ENCODE results near the gene MR1.
"Not testable (repeated sequence)": the region's sequence is repeated elsewhere in the genome, so short reads cannot be mapped to it uniquely, and the experiment has no call there.

Gene MR1

GRCh38 chr1:181018901-181019681 is 14.7 kb upstream of the MR1 start:
- peak overlapping the region; percentile 62 for H3K4me3 Mint-ChIP-seq
- H3K27ac Mint-ChIP-seq: peak overlapping the region; percentile 68
- no peaks in the 10 kb centered on the region for H3K9me3 Mint-ChIP-seq
- no peaks in the 10 kb centered on the region for H3K27me3 Mint-ChIP-seq
- H3K4me1 Mint-ChIP-seq (ENCODE audit: low read depth): peaks cover 41% of the 10 kb centered on the region
- peaks cover 26% of the 10 kb centered on the region for H3K36me3 Mint-ChIP-seq (ENCODE audit: low read depth)

GRCh38 chr1:181021159-181021558 is 12.6 kb upstream of the MR1 start:
- Mint-ChIP-seq H3K4me1 (ENCODE audit: low read depth) (peaks cover 41% of the 10 kb centered on the region), H3K27me3 (no peaks in the 10 kb centered on the region), H3K36me3 (ENCODE audit: low read depth) (peaks cover 26% of the 10 kb centered on the region), H3K9me3 (no peaks in the 10 kb centered on the region), H3K4me3 (peak overlapping the region; percentile 85), H3K27ac (peak overlapping the region; percentile 96)

- peak overlapping the region; percentile 96 for H3K27ac Mint-ChIP-seq
- peaks cover 26% of the 10 kb centered on the region for H3K36me3 Mint-ChIP-seq (ENCODE audit: low read depth)
- H3K4me3 Mint-ChIP-seq: peak overlapping the region; percentile 85
- no peaks in the 10 kb centered on the region for H3K27me3 Mint-ChIP-seq
- no peaks in the 10 kb centered on the region for H3K9me3 Mint-ChIP-seq
- peaks cover 41% of the 10 kb centered on the region for H3K4me1 Mint-ChIP-seq (ENCODE audit: low read depth)
Measured at GRCh38 chr1:181021811-181022434, 11.9 kb upstream of the MR1 start.

DNA sequence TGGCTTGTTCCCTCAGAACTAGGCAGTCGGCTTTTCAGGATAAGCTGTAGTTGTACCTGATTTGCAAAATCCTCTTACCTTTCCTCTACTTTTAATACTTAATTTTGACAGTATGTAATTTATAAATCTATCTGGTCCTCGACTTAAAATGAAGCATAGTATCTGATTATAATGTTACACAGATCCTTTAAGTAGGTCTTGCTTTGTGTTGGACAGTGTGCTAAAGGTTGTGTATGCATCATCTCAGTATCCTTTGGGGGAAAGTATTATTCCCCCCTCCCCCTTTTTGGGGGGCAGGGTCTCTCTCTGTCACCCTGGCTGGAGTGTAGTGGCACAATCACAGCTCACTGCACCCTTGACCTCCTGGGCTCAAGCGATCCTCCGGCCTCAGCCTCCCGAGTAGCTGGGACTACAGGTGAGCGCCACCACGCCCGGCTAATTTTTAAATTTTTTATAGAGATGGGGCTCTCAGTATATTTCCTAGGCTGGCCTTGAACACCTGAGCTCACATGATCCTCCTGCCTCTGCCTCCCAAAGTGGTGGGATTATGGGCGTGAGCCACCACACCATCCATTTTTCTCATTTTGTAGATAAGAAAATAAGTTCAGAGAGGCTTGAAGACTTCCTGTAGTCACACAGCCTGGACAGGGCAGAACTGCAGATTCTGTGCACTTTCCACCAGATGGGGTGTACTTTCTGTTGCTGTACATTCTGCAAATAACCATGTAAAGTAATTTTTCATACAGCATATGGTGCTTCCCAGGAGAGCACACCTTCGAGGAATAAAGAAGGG is 10.3 kb upstream of the MR1 start:
- Mint-ChIP-seq H3K27me3 (no peaks in the 10 kb centered on the region), H3K4me1 (ENCODE audit: low read depth) (peaks cover 32% of the 10 kb centered on the region), H3K36me3 (ENCODE audit: low read depth) (peaks cover 17% of the 10 kb centered on the region), H3K27ac (peak overlapping the region; percentile 96), H3K9me3 (no peaks in the 10 kb centered on the region), H3K4me3 (peak overlapping the region; percentile 85)

GRCh38 chr1:181028196-181028595 is 5.6 kb upstream of the MR1 start:
- Mint-ChIP-seq H3K27me3 (no peaks in the 10 kb centered on the region), H3K36me3 (ENCODE audit: low read depth) (no peaks in the 10 kb centered on the region), H3K27ac (no peak overlapping the region), H3K4me1 (ENCODE audit: low read depth) (peaks cover 9% of the 10 kb centered on the region), H3K9me3 (no peaks in the 10 kb centered on the region), H3K4me3 (no peak overlapping the region)

DNA sequence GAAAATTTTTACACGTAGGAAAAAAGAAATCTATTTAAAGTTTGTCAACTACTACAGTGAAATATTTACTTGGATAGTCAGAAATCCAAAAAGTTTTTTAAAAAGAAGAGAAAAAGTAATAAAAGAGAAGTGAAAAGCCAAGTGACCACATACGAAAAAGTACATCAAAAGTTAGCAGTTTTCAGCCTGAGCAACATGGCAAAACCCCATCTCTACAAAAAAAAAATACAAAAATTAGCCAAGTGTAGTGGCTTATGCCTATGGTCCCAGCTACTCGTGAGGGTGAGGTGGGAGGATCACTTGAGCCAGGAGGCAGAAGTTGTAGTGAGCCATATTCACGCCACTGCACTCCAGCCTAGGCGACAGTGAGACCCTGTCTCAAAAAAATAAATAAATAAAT is 5.2 kb upstream of the MR1 start:
- Mint-ChIP-seq H3K9me3 (no peaks in the 10 kb centered on the region), H3K4me3 (no peak overlapping the region), H3K36me3 (ENCODE audit: low read depth) (no peaks in the 10 kb centered on the region), H3K27me3 (no peaks in the 10 kb centered on the region), H3K4me1 (ENCODE audit: low read depth) (peaks cover 10% of the 10 kb centered on the region), H3K27ac (no peak overlapping the region)

GRCh38 chr1:181032535-181032934 is 1.2 kb upstream of the MR1 start:
- no peaks in the 10 kb centered on the region for H3K27me3 Mint-ChIP-seq
- H3K36me3 Mint-ChIP-seq (ENCODE audit: low read depth): peaks cover 3% of the 10 kb centered on the region
- no peaks in the 10 kb centered on the region for H3K9me3 Mint-ChIP-seq
- H3K4me3 Mint-ChIP-seq: no peak overlapping the region
- peaks cover 42% of the 10 kb centered on the region for H3K4me1 Mint-ChIP-seq (ENCODE audit: low read depth)
- peak overlapping the region; percentile 99 for H3K27ac Mint-ChIP-seq

GRCh38 chr1:181033128-181033798 is 520 bp upstream of the MR1 start:
- peaks cover 49% of the 10 kb centered on the region for H3K4me1 Mint-ChIP-seq (ENCODE audit: low read depth)
- no peaks in the 10 kb centered on the region for H3K9me3 Mint-ChIP-seq
- H3K27me3 Mint-ChIP-seq: no peaks in the 10 kb centered on the region
- H3K4me3 Mint-ChIP-seq: peak overlapping the region; percentile 94
- H3K36me3 Mint-ChIP-seq (ENCODE audit: low read depth): peaks cover 11% of the 10 kb centered on the region
- H3K27ac Mint-ChIP-seq: peak overlapping the region; percentile 99

- H3K27ac Mint-ChIP-seq, H3K9me3 Mint-ChIP-seq, H3K27me3 Mint-ChIP-seq: not testable (repeated sequence)
- H3K4me1 Mint-ChIP-seq (ENCODE audit: low read depth): peaks cover 64% of the 10 kb centered on the region
- peaks cover 22% of the 10 kb centered on the region for H3K36me3 Mint-ChIP-seq (ENCODE audit: low read depth)
- H3K4me3 Mint-ChIP-seq: peak overlapping the region; percentile 17
Measured at GRCh38 chr1:181035210-181035609, 1.4 kb downstream of the MR1 start.

GRCh38 chr1:181036107-181036836 is 2.5 kb downstream of the MR1 start:
- H3K27me3 Mint-ChIP-seq: no peaks in the 10 kb centered on the region
- H3K4me3 Mint-ChIP-seq: peak overlapping the region; percentile 35
- H3K36me3 Mint-ChIP-seq (ENCODE audit: low read depth): peaks cover 26% of the 10 kb centered on the region
- no peaks in the 10 kb centered on the region for H3K9me3 Mint-ChIP-seq
- H3K4me1 Mint-ChIP-seq (ENCODE audit: low read depth): peaks cover 71% of the 10 kb centered on the region
- H3K27ac Mint-ChIP-seq: no peak overlapping the region

GRCh38 chr1:181037386-181037785 is 3.6 kb downstream of the MR1 start:
- no peak overlapping the region for H3K27ac Mint-ChIP-seq
- no peaks in the 10 kb centered on the region for H3K9me3 Mint-ChIP-seq
- no peak overlapping the region for H3K4me3 Mint-ChIP-seq
- no peaks in the 10 kb centered on the region for H3K27me3 Mint-ChIP-seq
- peaks cover 33% of the 10 kb centered on the region for H3K36me3 Mint-ChIP-seq (ENCODE audit: low read depth)
- H3K4me1 Mint-ChIP-seq (ENCODE audit: low read depth): peaks cover 79% of the 10 kb centered on the region

DNA sequence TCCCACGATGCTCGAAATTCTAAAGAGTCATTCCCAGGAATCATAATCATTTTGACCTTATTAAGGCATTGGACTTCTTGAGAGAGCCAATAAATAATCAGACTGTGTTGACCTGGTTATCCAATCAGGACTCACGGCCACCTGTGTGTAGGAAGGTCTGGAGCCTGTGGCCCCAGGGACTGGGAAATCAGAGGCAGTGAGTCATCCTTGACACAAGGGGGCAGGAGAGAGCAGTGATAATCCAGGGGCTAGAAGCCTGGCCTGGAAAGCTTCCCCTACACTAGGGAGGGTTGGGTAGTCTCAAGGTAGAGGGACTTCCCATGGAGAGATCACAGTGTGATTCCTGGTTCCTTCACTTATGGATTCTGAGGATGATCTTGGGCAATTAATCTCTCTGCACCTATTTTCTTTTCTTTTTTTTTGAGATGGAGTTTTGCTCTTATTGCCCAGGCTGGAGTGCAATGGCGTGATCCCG is 4.7 kb downstream of the MR1 start:
- Mint-ChIP-seq H3K4me3 (no peak overlapping the region), H3K27ac (peak overlapping the region; percentile 50), H3K27me3 (no peaks in the 10 kb centered on the region), H3K4me1 (ENCODE audit: low read depth) (peaks cover 78% of the 10 kb centered on the region), H3K9me3 (no peaks in the 10 kb centered on the region), H3K36me3 (ENCODE audit: low read depth) (peaks cover 33% of the 10 kb centered on the region)

DNA sequence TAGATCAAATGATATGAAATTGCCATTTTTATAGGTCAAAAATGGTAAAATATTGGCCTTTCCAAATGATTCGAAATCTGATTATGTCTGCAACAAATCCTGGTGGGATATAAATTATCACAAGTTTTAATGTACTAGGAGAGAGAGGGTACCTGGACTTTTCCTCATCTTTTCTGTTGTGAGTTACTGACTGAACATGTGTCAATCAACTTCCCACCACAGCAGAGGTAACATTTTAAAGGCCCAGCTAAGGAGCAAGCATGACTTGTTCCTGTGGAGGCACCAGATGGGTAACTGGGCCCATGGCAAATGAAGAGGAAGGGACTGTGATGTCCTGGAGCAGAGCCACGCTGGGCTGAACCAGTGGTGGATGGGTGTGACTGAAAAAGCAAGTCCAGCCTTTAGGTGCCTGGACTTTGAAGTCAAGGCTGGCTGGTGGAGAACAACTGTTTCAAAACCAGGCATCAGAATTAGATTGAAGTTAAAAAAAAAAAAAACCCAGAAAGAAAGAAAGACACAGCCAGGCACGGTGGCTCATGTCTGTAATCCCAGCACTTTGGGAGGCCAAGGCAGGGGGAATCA is 6.6 kb downstream of the MR1 start:
- no peaks in the 10 kb centered on the region for H3K9me3 Mint-ChIP-seq
- no peak overlapping the region for H3K4me3 Mint-ChIP-seq
- H3K27me3 Mint-ChIP-seq: no peaks in the 10 kb centered on the region
- H3K27ac Mint-ChIP-seq: no peak overlapping the region
- H3K36me3 Mint-ChIP-seq (ENCODE audit: low read depth): peaks cover 41% of the 10 kb centered on the region
- peaks cover 85% of the 10 kb centered on the region for H3K4me1 Mint-ChIP-seq (ENCODE audit: low read depth)
